Endometrium (tissue), 2 donors: ENCODE measurements around the gene MAP3K14.

Source experiments
- FAIRE-seq: peaks from 2 replicates; lab custom pipeline; 2012; peaks lifted over from hg19 to GRCh38; lab: Jason Lieb, UNC
- donor health status: control.
- donor health status: control.

MAP3K14 gene

GRCh38 chr17:45338996-45339535 is 22.2 kb upstream of the MAP3K14 start:
- no peak for FAIRE-seq

- no peak for FAIRE-seq
Measured at GRCh38 chr17:45338023-45338781, 21.4 kb upstream of the MAP3K14 start.

GRCh38 chr17:45336390-45337182 is 19.8 kb upstream of the MAP3K14 start:
- no peak for FAIRE-seq

- FAIRE-seq = no peak
Measured at GRCh38 chr17:45335721-45336120, 18.9 kb upstream of the MAP3K14 start.

- FAIRE-seq = no peak
Measured at GRCh38 chr17:45334701-45335677, 18.2 kb upstream of the MAP3K14 start.

GRCh38 chr17:45334231-45334630 is 17.4 kb upstream of the MAP3K14 start:
- no peak for FAIRE-seq

GRCh38 chr17:45333702-45334092 is 16.9 kb upstream of the MAP3K14 start:
- no peak for FAIRE-seq

- FAIRE-seq = no peak
Measured at GRCh38 chr17:45332989-45333701, 16.3 kb upstream of the MAP3K14 start.

- no peak for FAIRE-seq
Measured at GRCh38 chr17:45332505-45332904, 15.7 kb upstream of the MAP3K14 start.

- FAIRE-seq = no peak
Measured at GRCh38 chr17:45326626-45327025, 9.8 kb upstream of the MAP3K14 start.

GRCh38 chr17:45325810-45326209 is 9.0 kb upstream of the MAP3K14 start:
- no peak for FAIRE-seq

GRCh38 chr17:45324336-45324735 is 7.5 kb upstream of the MAP3K14 start:
- FAIRE-seq = no peak

- FAIRE-seq = no peak
Measured at GRCh38 chr17:45322168-45322567, 5.3 kb upstream of the MAP3K14 start.

- FAIRE-seq = peak; percentile 80
Measured at GRCh38 chr17:45320931-45321461, 4.2 kb upstream of the MAP3K14 start.

GRCh38 chr17:45320349-45320930 is 3.6 kb upstream of the MAP3K14 start:
- FAIRE-seq = no peak

GRCh38 chr17:45319239-45319703 is 2.5 kb upstream of the MAP3K14 start:
- no peak for FAIRE-seq

GRCh38 chr17:45318561-45319230 is 1.9 kb upstream of the MAP3K14 start:
- FAIRE-seq = no peak

GRCh38 chr17:45317111-45317928 is 500 bp upstream of the MAP3K14 start:
- peak; percentile 97 for FAIRE-seq
